Peyer's patch (tissue), 4 donors: Measurements from ENCODE around the gene FOXL1.

ENCODE experiments used
- CTCF ChIP-seq, 6 experiments: fragments of 450-650 bp in 4 of 6; fragments of 200-600 bp in 2 of 6; sonication (generic) in 1 of 6; IDR thresholded peaks; one replicate each; pipeline ENCODE4 v1.5.1; 2017 to 2019; ENCODE audit warnings: antibody characterized with exemption in 6 of 6, mild to moderate bottlenecking in 3 of 6, moderate library complexity in 1 of 6
- POLR2A ChIP-seq, 2 donors: fragments of 450-650 bp; IDR thresholded peaks; one replicate each; pipeline ENCODE4 v1.5.1; 2017; ENCODE audit warnings: antibody characterized with exemption in 2 of 2, mild to moderate bottlenecking in 2 of 2, moderate library complexity in 2 of 2

GRCh38 chr16:86609661-86610060 is 31.3 kb downstream of the FOXL1 start:
- TF ChIP-seq CTCF (IDR thresholded peaks at IDR 0.05) = no peak
- no peak for TF ChIP-seq POLR2A (IDR thresholded peaks at IDR 0.05)
